NK-92 (cell line): Measurements from ENCODE around the gene PROB1.
"Not testable (repeated sequence)": the region's sequence is repeated elsewhere in the genome, so short reads cannot be mapped to it uniquely, and the experiment has no call there.

Experiments used
- DNase-seq: peaks from one replicate; lab custom pipeline; 2025; ENCODE audit not compliant: unreplicated experiment; lab: John Stamatoyannopoulos, UW

The PROB1 gene

GRCh38 chr5:139379626-139380449 is 15.1 kb downstream of the PROB1 start:
- DNase-seq = no peak

- no peak for DNase-seq
These were observed 16.0 kb downstream of the PROB1 start for GRCh38 chr5:139378941-139379361.

GRCh38 chr5:139378101-139378825 is 16.6 kb downstream of the PROB1 start:
- DNase-seq = no peak

GRCh38 chr5:139377226-139377625 is 17.7 kb downstream of the PROB1 start:
- no peak for DNase-seq

GRCh38 chr5:139376364-139376763 is 18.5 kb downstream of the PROB1 start:
- DNase-seq = no peak

GRCh38 chr5:139374909-139375308 is 20.0 kb downstream of the PROB1 start:
- no peak for DNase-seq

GRCh38 chr5:139371482-139372435 is 23.1 kb downstream of the PROB1 start:
- no peak for DNase-seq

- no peak for DNase-seq
These were observed 25.7 kb downstream of the PROB1 start for GRCh38 chr5:139369181-139369580.

- no peak for DNase-seq
These were observed 26.3 kb downstream of the PROB1 start for GRCh38 chr5:139368613-139369012.

GRCh38 chr5:139364466-139364865 is 30.4 kb downstream of the PROB1 start:
- no peak for DNase-seq

GRCh38 chr5:139363937-139364336 is 31.0 kb downstream of the PROB1 start:
- no peak for DNase-seq

GRCh38 chr5:139361835-139362429 is 33.0 kb downstream of the PROB1 start:
- DNase-seq = no peak

GRCh38 chr5:139360384-139360783 is 34.5 kb downstream of the PROB1 start:
- no peak for DNase-seq

GRCh38 chr5:139358064-139358463 is 36.8 kb downstream of the PROB1 start:
- DNase-seq = no peak

GRCh38 chr5:139355900-139356299 is 39.0 kb downstream of the PROB1 start:
- not testable (repeated sequence) for DNase-seq

- no peak for DNase-seq
These were observed 40.7 kb downstream of the PROB1 start for GRCh38 chr5:139354186-139354585.

GRCh38 chr5:139347863-139348262 is 47.0 kb downstream of the PROB1 start:
- not testable (repeated sequence) for DNase-seq

GRCh38 chr5:139345442-139345841 is 49.5 kb downstream of the PROB1 start:
- DNase-seq = not testable (repeated sequence)

- DNase-seq = no peak
These were observed 50.7 kb downstream of the PROB1 start for GRCh38 chr5:139344177-139344576.

- no peak for DNase-seq
These were observed 51.4 kb downstream of the PROB1 start for GRCh38 chr5:139343476-139343875.

GRCh38 chr5:139342423-139342723 is 52.5 kb downstream of the PROB1 start:
- DNase-seq = no peak
